Thyroid gland (tissue), 4 donors: ENCODE measurements around the gene PPP6R1.

Experiments
- POLR2A ChIP-seq, 2 donors: fragments of 450-650 bp; IDR thresholded peaks; one replicate each; pipeline ENCODE4 v1.6.1; 2017; ENCODE audit warnings: antibody characterized with exemption in 2 of 2, mild to moderate bottlenecking in 2 of 2, moderate library complexity in 1 of 2
- TF ChIP-seq, protein P1 (sequence below), 6 experiments: fragments of 200-600 bp in 3 of 6; fragments of 450-650 bp in 3 of 6; sonication (generic) in 3 of 6; IDR thresholded peaks; one replicate each; pipeline ENCODE4 v1.5.1; 2016 to 2019; ENCODE audit warnings: antibody characterized with exemption in 6 of 6, mild to moderate bottlenecking in 2 of 6, inconsistent platforms in 1 of 6, moderate library complexity in 1 of 6

DNA sequence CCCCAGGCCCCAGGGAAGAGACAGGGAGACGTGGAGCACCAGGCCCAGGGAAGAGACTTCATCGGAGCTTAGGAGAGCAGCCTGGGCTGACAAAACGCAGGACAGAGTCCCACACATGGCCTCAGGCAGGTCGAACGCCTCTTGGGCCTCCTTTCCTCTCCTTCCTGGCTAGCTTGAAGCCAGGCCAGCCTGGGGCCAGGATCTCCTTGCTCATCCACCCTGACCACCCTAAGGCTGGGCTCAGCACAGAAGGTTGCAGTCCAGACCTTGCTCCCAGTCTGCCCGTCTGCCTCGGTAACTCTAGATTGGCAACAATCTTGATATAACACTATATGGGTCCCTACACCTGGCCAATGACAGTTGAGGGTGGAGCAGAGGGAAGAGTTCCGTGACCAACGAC lies 10.1 kb downstream of the PPP6R1 start:
- TF ChIP-seq, protein P1, sequence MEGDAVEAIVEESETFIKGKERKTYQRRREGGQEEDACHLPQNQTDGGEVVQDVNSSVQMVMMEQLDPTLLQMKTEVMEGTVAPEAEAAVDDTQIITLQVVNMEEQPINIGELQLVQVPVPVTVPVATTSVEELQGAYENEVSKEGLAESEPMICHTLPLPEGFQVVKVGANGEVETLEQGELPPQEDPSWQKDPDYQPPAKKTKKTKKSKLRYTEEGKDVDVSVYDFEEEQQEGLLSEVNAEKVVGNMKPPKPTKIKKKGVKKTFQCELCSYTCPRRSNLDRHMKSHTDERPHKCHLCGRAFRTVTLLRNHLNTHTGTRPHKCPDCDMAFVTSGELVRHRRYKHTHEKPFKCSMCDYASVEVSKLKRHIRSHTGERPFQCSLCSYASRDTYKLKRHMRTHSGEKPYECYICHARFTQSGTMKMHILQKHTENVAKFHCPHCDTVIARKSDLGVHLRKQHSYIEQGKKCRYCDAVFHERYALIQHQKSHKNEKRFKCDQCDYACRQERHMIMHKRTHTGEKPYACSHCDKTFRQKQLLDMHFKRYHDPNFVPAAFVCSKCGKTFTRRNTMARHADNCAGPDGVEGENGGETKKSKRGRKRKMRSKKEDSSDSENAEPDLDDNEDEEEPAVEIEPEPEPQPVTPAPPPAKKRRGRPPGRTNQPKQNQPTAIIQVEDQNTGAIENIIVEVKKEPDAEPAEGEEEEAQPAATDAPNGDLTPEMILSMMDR (IDR thresholded peaks at IDR 0.05) = no peak
- TF ChIP-seq POLR2A (IDR thresholded peaks at IDR 0.05) = no peak
